GM12878 (cell line): ENCODE data around the gene TREH. TPM values are rescaled to one million over a fixed set of nuclear protein-coding genes. Genes with fewer than 3 reads are reported as not detected.

Source experiments
- BHLHE40 ChIP-seq, 2 experiments: fragments of 450-650 bp in 1 of 2; IDR thresholded peaks; 2 replicates each; pipeline ENCODE4 v1.6.1; 2011 to 2017; ENCODE audit warnings: low read depth in 2 of 2, borderline replicate concordance in 1 of 2, improper control_type of control experiment in 1 of 2, low read length in 1 of 2, mild to moderate bottlenecking in 1 of 2
- CHD2 ChIP-seq: IDR thresholded peaks from 2 replicates; pipeline ENCODE4 v1.6.1; 2011; ENCODE audit warnings: low read depth, low read length, improper control_type of control experiment, borderline replicate concordance
- CREB1 ChIP-seq: IDR thresholded peaks from 2 replicates; pipeline ENCODE4 v1.6.1; 2012; ENCODE audit warnings: low read depth, mild to moderate bottlenecking, inconsistent platforms
- CREM ChIP-seq: IDR thresholded peaks from 2 replicates; pipeline ENCODE4 v1.6.1; 2014; ENCODE audit warnings: antibody characterized with exemption, low read depth
- DPF2 ChIP-seq: fragments of 450-650 bp; IDR thresholded peaks from 2 replicates; pipeline ENCODE4 v1.6.1; 2017; ENCODE audit warnings: mild to moderate bottlenecking
- E2F8 ChIP-seq: fragments of 450-650 bp; IDR thresholded peaks from 2 replicates; pipeline ENCODE4 v1.6.1; 2018; ENCODE audit warnings: mild to moderate bottlenecking, low read depth, moderate library complexity; ENCODE audit not compliant: partially characterized antibody
- EED ChIP-seq: sonication (generic); IDR thresholded peaks from 2 replicates; pipeline ENCODE4 v1.6.1; 2016; ENCODE audit warnings: antibody characterized with exemption, low read depth
- ESRRA ChIP-seq: IDR thresholded peaks from 2 replicates; pipeline ENCODE4 v1.6.1; 2012; ENCODE audit warnings: mild to moderate bottlenecking, low read length, improper control_type of control experiment
- ETV6 ChIP-seq, 2 experiments: fragments of 450-650 bp in 1 of 2; IDR thresholded peaks in 1 of 2; conservative IDR thresholded peaks in 1 of 2; 2 replicates each; pipeline ENCODE4 v1.6.1; 2014; ENCODE audit warnings: antibody characterized with exemption in 1 of 2, borderline replicate concordance in 1 of 2, low read depth in 1 of 2, mild to moderate bottlenecking in 1 of 2, moderate library complexity in 1 of 2
- IKZF2 ChIP-seq, 2 experiments: fragments of 450-650 bp; IDR thresholded peaks; 2 replicates each; pipeline ENCODE4 v1.6.1; 2017; ENCODE audit warnings: mild to moderate bottlenecking in 2 of 2, moderate library complexity in 2 of 2
- MLLT1 ChIP-seq: fragments of 450-650 bp; IDR thresholded peaks from 2 replicates; pipeline ENCODE4 v1.6.1; 2016; ENCODE audit warnings: mild to moderate bottlenecking
- NBN ChIP-seq: fragments of 450-650 bp; IDR thresholded peaks from 2 replicates; pipeline ENCODE4 v1.6.1; 2016
- NFIC ChIP-seq: IDR thresholded peaks from 2 replicates; pipeline ENCODE4 v1.6.1; 2012; ENCODE audit warnings: low read depth, mild to moderate bottlenecking, inconsistent platforms, low read length, moderate library complexity
- NFYA ChIP-seq: IDR thresholded peaks from 2 replicates; pipeline ENCODE4 v1.6.1; 2011; ENCODE audit warnings: low read depth, mild to moderate bottlenecking, low read length, improper control_type of control experiment, borderline replicate concordance
- PAX5 ChIP-seq: IDR thresholded peaks from 2 replicates; pipeline ENCODE4 v1.6.1; 2011; ENCODE audit warnings: low read depth, low read length, borderline replicate concordance
- RBBP5 ChIP-seq: fragments of 200-600 bp; sonication (generic); conservative IDR thresholded peaks from 2 replicates; pipeline ENCODE4 v1.6.1; 2016
- RELA ChIP-seq: fragments of 450-650 bp; IDR thresholded peaks from 2 replicates; pipeline ENCODE4 v1.8.0; 2014; ENCODE audit warnings: borderline replicate concordance; ENCODE audit not compliant: partially characterized antibody
- RUNX3 ChIP-seq: IDR thresholded peaks from 2 replicates; pipeline ENCODE4 v1.6.1; 2012; ENCODE audit warnings: low read length, inconsistent platforms
- TAF1 ChIP-seq: IDR thresholded peaks from 2 replicates; pipeline ENCODE4 v1.6.1; 2011; ENCODE audit warnings: mild to moderate bottlenecking, low read depth, low read length, borderline replicate concordance
- USF1 ChIP-seq: IDR thresholded peaks from 2 replicates; pipeline ENCODE4 v1.6.1; 2011; ENCODE audit warnings: borderline replicate concordance, low read depth, mild to moderate bottlenecking, moderate library complexity, mixed read lengths, low read length; ENCODE audit not compliant: insufficient read depth; ENCODE audit errors: extremely low read length
- YBX1 ChIP-seq: fragments of 450-650 bp; IDR thresholded peaks from 2 replicates; pipeline ENCODE4 v1.6.1; 2016; ENCODE audit warnings: antibody characterized with exemption
- YY1 ChIP-seq: IDR thresholded peaks from 2 replicates; pipeline ENCODE4 v1.6.1; 2011; ENCODE audit warnings: low read depth, mild to moderate bottlenecking, low read length
- ZBTB11 ChIP-seq: fragments of 450-650 bp; formaldehyde crosslinking; IDR thresholded peaks from 2 replicates; pipeline ENCODE4 v1.5.0; 2022; ENCODE audit warnings: mild to moderate bottlenecking, missing genetic modification characterization
- ZNF217 ChIP-seq: fragments of 450-650 bp; IDR thresholded peaks from 2 replicates; pipeline ENCODE4 v1.6.1; 2017; ENCODE audit warnings: antibody characterized with exemption, mild to moderate bottlenecking
- polyA plus RNA-seq, 11 experiments: library from polyadenylated mRNA; depleted of rRNA in 4 of 11; unstranded in 6 of 11; stranded (reverse) in 5 of 11; fragments of >200 nt; fragmentation: Nextera tagmentation in 4 of 11; fragmentation: Illumina TruSeq in 1 of 11; extraction: Ambion mirVana in 4 of 11; extraction: Trizol in 1 of 11; gene quantifications; 1 replicate in 1 of 11; 2 replicates in 10 of 11; pipeline versions ENCODE4 v1.2.1 to v1.2.3, GENCODE V29; 2011 to 2016; ENCODE audit warnings: inconsistent platforms in 2 of 11, missing spikeins in 2 of 11, low read depth in 1 of 11
- total RNA-seq, 4 experiments: library from RNA; depleted of rRNA in 3 of 4; stranded (reverse); fragments of >200 nt in 3 of 4; fragmentation: Illumina TruSeq in 1 of 4; extraction: Trizol in 1 of 4; gene quantifications; 2 replicates each; pipeline versions ENCODE4 v1.2.1 to v1.2.3, GENCODE V29; 2013 to 2021

TREH gene
- total and polyA plus RNA-seq, 10 of the 15 experiments (the other 5 are each of a cell fraction or from before 2014, with no cell fraction given), result not detected

GRCh38 chr11:118705111-118705741 lies 25.8 kb upstream of the TREH start (continued):
- TF ChIP-seq TAF1 (no peak), ZNF217 (no peak), RUNX3 (peak; percentile 50), PAX5 (no peak), NFYA (no peak), BHLHE40 (IDR thresholded peaks at IDR 0.05; ENCODE audit: borderline replicate concordance in 1 of 2, low read depth in 2 of 2, low read length in 1 of 2) (peak; percentile 57 to 58; a peak in 2 of 4 replicates), ESRRA (no peak), CREM (no peak), IKZF2 (IDR thresholded peaks at IDR 0.05) (peak in 1 of 2 experiments; percentile 18; a peak in 1 of 4 replicates), ZBTB11 (CRISPR knock-in tag) (no peak), USF1 (no peak), CREB1 (no peak), MLLT1 (no peak), DPF2 (no peak), NBN (no peak), CHD2 (no peak), E2F8 (no peak), EED (0 out of 2 replicates have a peak, but pooled peaks have one; percentile 12), RBBP5 (no peak), YBX1 (no peak), YY1 (no peak), ETV6 (conservative IDR thresholded peaks at IDR 0.05 in 1 of 2, IDR thresholded peaks at IDR 0.05 in 1 of 2; ENCODE audit: borderline replicate concordance in 1 of 2, low read depth in 1 of 2) (no peak), RELA (no peak), NFIC (no peak)
